GM18517 (cell line): Measurements from ENCODE around the gene TMIGD1.

Experiments used
- ATAC-seq: cut with Tn5 transposase; IDR thresholded peaks from one replicate; pipeline ENCODE4 v1.9.1; 2021; ENCODE audit warnings: mild to moderate bottlenecking, moderate library complexity; ENCODE audit not compliant: unreplicated experiment

The TMIGD1 gene

GRCh38 chr17:30332057-30332542, 1.8 kb downstream of the TMIGD1 start:
- peak; percentile 64 for ATAC-seq

- ATAC-seq: no peak
Measured at GRCh38 chr17:30326809-30327208, 7.0 kb downstream of the TMIGD1 start.

GRCh38 chr17:30324723-30325122, 9.1 kb downstream of the TMIGD1 start:
- no peak for ATAC-seq

GRCh38 chr17:30323895-30324319, 9.9 kb downstream of the TMIGD1 start:
- ATAC-seq: no peak

- ATAC-seq: no peak
Measured at GRCh38 chr17:30323262-30323894, 10.5 kb downstream of the TMIGD1 start.

- ATAC-seq: no peak
Measured at GRCh38 chr17:30321314-30321713, 12.5 kb downstream of the TMIGD1 start.

- no peak for ATAC-seq
Measured at GRCh38 chr17:30318155-30318554, 15.7 kb downstream of the TMIGD1 start.

- ATAC-seq: no peak
Measured at GRCh38 chr17:30316736-30317135, 17.1 kb downstream of the TMIGD1 start.

- ATAC-seq: no peak
Measured at GRCh38 chr17:30315106-30315505, 18.8 kb downstream of the TMIGD1 start.

GRCh38 chr17:30314474-30314873, 19.4 kb downstream of the TMIGD1 start:
- no peak for ATAC-seq

- ATAC-seq: no peak
Measured at GRCh38 chr17:30312226-30312625, 21.6 kb downstream of the TMIGD1 start.

GRCh38 chr17:30310562-30310961, 23.3 kb downstream of the TMIGD1 start:
- ATAC-seq: no peak

- no peak for ATAC-seq
Measured at GRCh38 chr17:30309591-30309990, 24.3 kb downstream of the TMIGD1 start.

GRCh38 chr17:30308406-30308805, 25.5 kb downstream of the TMIGD1 start:
- ATAC-seq: no peak

GRCh38 chr17:30304778-30305177, 29.1 kb downstream of the TMIGD1 start:
- ATAC-seq: no peak

GRCh38 chr17:30302241-30302640, 31.6 kb downstream of the TMIGD1 start:
- no peak for ATAC-seq

GRCh38 chr17:30300818-30301217, 33.0 kb downstream of the TMIGD1 start:
- no peak for ATAC-seq

GRCh38 chr17:30299000-30299399, 34.9 kb downstream of the TMIGD1 start:
- ATAC-seq: no peak

- no peak for ATAC-seq
Measured at GRCh38 chr17:30297715-30298114, 36.1 kb downstream of the TMIGD1 start.

GRCh38 chr17:30296499-30297080, 37.3 kb downstream of the TMIGD1 start:
- no peak for ATAC-seq

- ATAC-seq: peak; percentile 28
Measured at GRCh38 chr17:30292286-30292858, 41.5 kb downstream of the TMIGD1 start.

- ATAC-seq: peak; percentile 75
Measured at GRCh38 chr17:30291543-30292285, 42.1 kb downstream of the TMIGD1 start, which contains the start of gene BLMH. Gene BLMH, minus strand, starts transcription at chr17:30291944. Its CDS starts 125 bp downstream, at chr17:30291819.
